SHP77 treated with DMSO at 0.1 percent for 48 hours (cell line): ENCODE measurements around the gene RAB12.
A peak's percentile ranks its signal among the peaks of the same experiment; 100 is the strongest.
"Not testable (repeated sequence)": the region's sequence is repeated elsewhere in the genome, so short reads cannot be mapped to it uniquely, and the experiment has no call there.

Experiments
- DNase-seq: peaks from one replicate; lab custom pipeline; 2025; lab: John Stamatoyannopoulos, UW

The RAB12 gene

GRCh38 chr18:8611916-8612576 is 2.8 kb downstream of the RAB12 start:
- DNase-seq = no peak

GRCh38 chr18:8614875-8615274 is 5.6 kb downstream of the RAB12 start:
- DNase-seq = no peak

- peak; percentile 61 for DNase-seq
Observed at GRCh38 chr18:8615397-8616027, 6.3 kb downstream of the RAB12 start.

GRCh38 chr18:8616028-8616401 is 6.8 kb downstream of the RAB12 start:
- no peak for DNase-seq

- no peak for DNase-seq
Observed at GRCh38 chr18:8617907-8618306, 8.7 kb downstream of the RAB12 start.

GRCh38 chr18:8619041-8619440 is 9.8 kb downstream of the RAB12 start:
- no peak for DNase-seq

GRCh38 chr18:8619835-8620577 is 10.8 kb downstream of the RAB12 start:
- DNase-seq = no peak

- no peak for DNase-seq
Observed at GRCh38 chr18:8620845-8621244, 11.6 kb downstream of the RAB12 start.

GRCh38 chr18:8622625-8623024 is 13.4 kb downstream of the RAB12 start:
- not testable (repeated sequence) for DNase-seq

- DNase-seq = peak; percentile 5
Observed at GRCh38 chr18:8623549-8624106, 14.4 kb downstream of the RAB12 start.

- DNase-seq = peak; percentile 68
Observed at GRCh38 chr18:8625461-8626092, 16.3 kb downstream of the RAB12 start.

GRCh38 chr18:8626414-8627106 is 17.3 kb downstream of the RAB12 start:
- DNase-seq = no peak

GRCh38 chr18:8627107-8627472 is 17.9 kb downstream of the RAB12 start:
- DNase-seq = no peak

GRCh38 chr18:8627540-8627939 is 18.3 kb downstream of the RAB12 start:
- no peak for DNase-seq

GRCh38 chr18:8629602-8630001 is 20.4 kb downstream of the RAB12 start:
- DNase-seq = no peak

- no peak for DNase-seq
Observed at GRCh38 chr18:8630546-8630945, 21.3 kb downstream of the RAB12 start.

GRCh38 chr18:8631265-8631664 is 22.0 kb downstream of the RAB12 start:
- no peak for DNase-seq

GRCh38 chr18:8632386-8632785 is 23.1 kb downstream of the RAB12 start:
- no peak for DNase-seq

GRCh38 chr18:8634508-8634907 is 25.3 kb downstream of the RAB12 start:
- DNase-seq = no peak

- DNase-seq = no peak
Observed at GRCh38 chr18:8635087-8635486, 25.9 kb downstream of the RAB12 start.

- no peak for DNase-seq
Observed at GRCh38 chr18:8639762-8640161, 30.5 kb downstream of the RAB12 start.

GRCh38 chr18:8643326-8643878 is 34.2 kb downstream of the RAB12 start:
- DNase-seq = no peak
